Measurements from ENCODE around the gene GNAI2. TPM values are rescaled to one million over a fixed set of nuclear protein-coding genes. Genes with fewer than 3 reads are reported as not detected.

GNAI2 gene
- total RNA-seq, 1 experiment from 2014 or later: 62.0 TPM

DNA sequence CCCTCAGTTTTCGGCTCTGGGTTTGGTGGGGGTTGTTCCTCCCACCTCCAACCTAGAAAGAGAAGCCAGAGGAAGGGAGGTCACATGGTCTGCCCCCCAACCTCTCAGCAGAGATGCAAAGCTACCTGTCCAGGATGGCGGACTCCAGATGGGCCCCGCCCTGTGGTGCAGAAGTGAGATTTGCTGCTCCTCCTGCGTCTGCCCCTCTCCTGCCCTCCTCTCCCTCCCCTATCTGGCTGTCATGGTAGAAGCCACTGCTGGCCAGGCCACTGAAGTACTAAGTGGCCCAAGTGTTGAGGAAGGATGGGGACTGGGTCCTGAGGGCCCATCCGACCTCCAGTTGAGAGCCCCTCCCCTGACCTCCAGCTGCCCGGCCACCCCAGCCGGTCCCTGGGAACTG lies 30.8 kb downstream of the GNAI2 start:
- Histone ChIP-seq H3K9me3 (no peaks in the 10 kb centered on the region), H3K4me1 (peaks cover 73% of the 10 kb centered on the region), H3K36me3 (ENCODE audit: control insufficient read depth, insufficient read depth, low read length) (no peaks in the 10 kb centered on the region), H3K27me3 (replicated peaks; ENCODE audit: control insufficient read depth, insufficient read depth, low read length) (no peaks in the 10 kb centered on the region), H3K4me3 (ENCODE audit: low read depth, low read length) (no peak overlapping the region)
- no peak overlapping the region for H3K27ac Mint-ChIP-seq (ENCODE audit: unreplicated experiment)
- no peaks in the 10 kb centered on the region for H3K9me3 Mint-ChIP-seq (ENCODE audit: unreplicated experiment)
- intact Hi-C loops (cut with micrococcal nuclease; ENCODE audit: unreplicated experiment): no loop called here
- no peak for DNase-seq
- TF ChIP-seq, protein P1, sequence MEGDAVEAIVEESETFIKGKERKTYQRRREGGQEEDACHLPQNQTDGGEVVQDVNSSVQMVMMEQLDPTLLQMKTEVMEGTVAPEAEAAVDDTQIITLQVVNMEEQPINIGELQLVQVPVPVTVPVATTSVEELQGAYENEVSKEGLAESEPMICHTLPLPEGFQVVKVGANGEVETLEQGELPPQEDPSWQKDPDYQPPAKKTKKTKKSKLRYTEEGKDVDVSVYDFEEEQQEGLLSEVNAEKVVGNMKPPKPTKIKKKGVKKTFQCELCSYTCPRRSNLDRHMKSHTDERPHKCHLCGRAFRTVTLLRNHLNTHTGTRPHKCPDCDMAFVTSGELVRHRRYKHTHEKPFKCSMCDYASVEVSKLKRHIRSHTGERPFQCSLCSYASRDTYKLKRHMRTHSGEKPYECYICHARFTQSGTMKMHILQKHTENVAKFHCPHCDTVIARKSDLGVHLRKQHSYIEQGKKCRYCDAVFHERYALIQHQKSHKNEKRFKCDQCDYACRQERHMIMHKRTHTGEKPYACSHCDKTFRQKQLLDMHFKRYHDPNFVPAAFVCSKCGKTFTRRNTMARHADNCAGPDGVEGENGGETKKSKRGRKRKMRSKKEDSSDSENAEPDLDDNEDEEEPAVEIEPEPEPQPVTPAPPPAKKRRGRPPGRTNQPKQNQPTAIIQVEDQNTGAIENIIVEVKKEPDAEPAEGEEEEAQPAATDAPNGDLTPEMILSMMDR (IDR thresholded peaks at IDR 0.05; ENCODE audit: insufficient read depth in 1 of 2, low read depth in 1 of 2, low read length in 1 of 2, severe bottlenecking in 1 of 2, unreplicated experiment in 1 of 2): no peak
- no peak overlapping the region for H3K4me3 Mint-ChIP-seq (ENCODE audit: unreplicated experiment)
- H3K36me3 Mint-ChIP-seq (ENCODE audit: insufficient read depth, unreplicated experiment): peaks cover 11% of the 10 kb centered on the region
- ChIA-PET CTCF (interaction anchor here (0.6 kb wide), 1 partner anchor 771 kb away, joined by 3 read pairs; no protein-coding TSS in a partner anchor), POLR2A (interaction anchor here (1.2 kb wide), 1 partner anchor 70 kb away, joined by 4 read pairs; no protein-coding TSS in a partner anchor)
- BruUV-seq (replicated peaks): no TSS peak
- H3K4me1 Mint-ChIP-seq (ENCODE audit: low read depth, unreplicated experiment): peaks cover 49% of the 10 kb centered on the region
- no peaks in the 10 kb centered on the region for H3K27me3 Mint-ChIP-seq (ENCODE audit: insufficient read depth, unreplicated experiment)

- TF ChIP-seq, protein P1 (IDR thresholded peaks at IDR 0.05; ENCODE audit: insufficient read depth in 1 of 2, low read depth in 1 of 2, low read length in 1 of 2, severe bottlenecking in 1 of 2, unreplicated experiment in 1 of 2): no peak
- Histone ChIP-seq H3K4me3 (ENCODE audit: low read depth, low read length) (no peak overlapping the region), H3K4me1 (peaks cover 78% of the 10 kb centered on the region), H3K36me3 (ENCODE audit: control insufficient read depth, insufficient read depth, low read length) (no peaks in the 10 kb centered on the region; the same call in 1 of the 2 replicates), H3K27me3 (replicated peaks; ENCODE audit: control insufficient read depth, insufficient read depth, low read length) (no peaks in the 10 kb centered on the region), H3K9me3 (no peaks in the 10 kb centered on the region)
- Mint-ChIP-seq H3K4me1 (ENCODE audit: low read depth, unreplicated experiment) (peaks cover 50% of the 10 kb centered on the region), H3K27me3 (ENCODE audit: insufficient read depth, unreplicated experiment) (no peaks in the 10 kb centered on the region), H3K4me3 (ENCODE audit: unreplicated experiment) (no peak overlapping the region), H3K27ac (ENCODE audit: unreplicated experiment) (no peak overlapping the region), H3K9me3 (ENCODE audit: unreplicated experiment) (no peaks in the 10 kb centered on the region), H3K36me3 (ENCODE audit: insufficient read depth, unreplicated experiment) (peaks cover 11% of the 10 kb centered on the region)
- BruUV-seq (replicated peaks): no TSS peak
- ChIA-PET POLR2A (interaction anchor here (1.2 kb wide), 1 partner anchor 70 kb away, joined by 4 read pairs; no protein-coding TSS in a partner anchor), CTCF (interaction anchor here (0.6 kb wide), 1 partner anchor 771 kb away, joined by 3 read pairs; no protein-coding TSS in a partner anchor)
- intact Hi-C loops (cut with micrococcal nuclease; ENCODE audit: unreplicated experiment): no loop called here
- no peak for DNase-seq
Observed at GRCh38 chr3:50267280-50267913, 31.4 kb downstream of the GNAI2 start.

DNA sequence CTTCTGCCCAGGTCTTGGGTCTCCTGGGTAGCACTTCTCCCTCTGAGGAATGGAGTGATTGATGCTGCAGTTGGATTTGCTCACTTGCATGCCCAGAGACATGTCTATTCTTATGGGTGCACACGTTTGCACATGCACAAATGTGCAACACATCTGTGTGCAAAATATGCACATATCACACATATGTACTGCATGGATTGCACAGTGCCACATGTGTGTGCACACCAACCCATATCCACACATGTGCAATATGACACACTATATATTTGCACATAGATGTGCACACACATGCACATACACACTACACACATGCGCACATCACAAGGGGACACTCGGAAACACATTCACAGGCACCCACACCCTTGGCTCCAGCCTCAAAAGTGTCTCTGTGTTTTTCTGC lies 32.3 kb downstream of the GNAI2 start:
- H3K4me1 Mint-ChIP-seq (ENCODE audit: low read depth, unreplicated experiment): peaks cover 50% of the 10 kb centered on the region
- Histone ChIP-seq H3K36me3 (ENCODE audit: control insufficient read depth, insufficient read depth, low read length) (no peaks in the 10 kb centered on the region; the same call in 1 of the 2 replicates), H3K4me1 (peaks cover 81% of the 10 kb centered on the region), H3K27me3 (replicated peaks; ENCODE audit: control insufficient read depth, insufficient read depth, low read length) (no peaks in the 10 kb centered on the region), H3K4me3 (ENCODE audit: low read depth, low read length) (no peak overlapping the region), H3K9me3 (no peaks in the 10 kb centered on the region)
- no TSS peak for BruUV-seq (replicated peaks)
- TF ChIP-seq, protein P1 (IDR thresholded peaks at IDR 0.05; ENCODE audit: insufficient read depth in 1 of 2, low read depth in 1 of 2, low read length in 1 of 2, severe bottlenecking in 1 of 2, unreplicated experiment in 1 of 2): no peak
- intact Hi-C loops (cut with micrococcal nuclease; ENCODE audit: unreplicated experiment): no loop called here
- peaks cover 11% of the 10 kb centered on the region for H3K36me3 Mint-ChIP-seq (ENCODE audit: insufficient read depth, unreplicated experiment)
- ChIA-PET POLR2A (no interaction called here), CTCF (no interaction called here)
- H3K9me3 Mint-ChIP-seq (ENCODE audit: unreplicated experiment): no peaks in the 10 kb centered on the region
- peak overlapping the region; percentile 53 for H3K27ac Mint-ChIP-seq (ENCODE audit: unreplicated experiment)
- H3K27me3 Mint-ChIP-seq (ENCODE audit: insufficient read depth, unreplicated experiment): no peaks in the 10 kb centered on the region
- DNase-seq: no peak
- H3K4me3 Mint-ChIP-seq (ENCODE audit: unreplicated experiment): peak overlapping the region; percentile 61
